ENCODE results near the gene ZBTB44.
"Not testable (repeated sequence)": the region's sequence is repeated elsewhere in the genome, so short reads cannot be mapped to it uniquely, and the experiment has no call there.

Gene ZBTB44

GRCh38 chr11:130314750-130315285 is at the start of gene ZBTB44:
Gene ZBTB44, minus strand, starts transcription at chr11:130314917. Its CDS starts 53,044 bp downstream, at chr11:130261873.
- peak; percentile 69 for DNase-seq

- no peak for DNase-seq
Measured at GRCh38 chr11:130359419-130359818, 44.7 kb upstream of the ZBTB44 start.

- DNase-seq, result no peak
Measured at GRCh38 chr11:130358398-130358797, 43.7 kb upstream of the ZBTB44 start.

- no peak for DNase-seq
Measured at GRCh38 chr11:130347261-130347660, 32.5 kb upstream of the ZBTB44 start.

GRCh38 chr11:130344841-130345240 is 30.1 kb upstream of the ZBTB44 start:
- no peak for DNase-seq

- no peak for DNase-seq
Measured at GRCh38 chr11:130340671-130341319, 26.1 kb upstream of the ZBTB44 start.

- DNase-seq, result no peak
Measured at GRCh38 chr11:130338667-130339066, 23.9 kb upstream of the ZBTB44 start.

GRCh38 chr11:130337281-130338089 is 22.8 kb upstream of the ZBTB44 start:
- no peak for DNase-seq

- DNase-seq, result not testable (repeated sequence)
Measured at GRCh38 chr11:130331397-130331796, 16.7 kb upstream of the ZBTB44 start.

- DNase-seq, result no peak
Measured at GRCh38 chr11:130330101-130330684, 15.5 kb upstream of the ZBTB44 start.

GRCh38 chr11:130328420-130328819 is 13.7 kb upstream of the ZBTB44 start:
- DNase-seq, result no peak

- DNase-seq, result no peak
Measured at GRCh38 chr11:130327716-130328115, 13.0 kb upstream of the ZBTB44 start.

GRCh38 chr11:130325691-130326090 is 11.0 kb upstream of the ZBTB44 start:
- no peak for DNase-seq

GRCh38 chr11:130323452-130324450 is 9.0 kb upstream of the ZBTB44 start:
- no peak for DNase-seq

- no peak for DNase-seq
Measured at GRCh38 chr11:130322126-130322525, 7.4 kb upstream of the ZBTB44 start.

- no peak for DNase-seq
Measured at GRCh38 chr11:130318031-130318673, 3.4 kb upstream of the ZBTB44 start.

GRCh38 chr11:130315354-130315970 is 745 bp upstream of the ZBTB44 start:
- DNase-seq, result no peak

- DNase-seq, result no peak
Measured at GRCh38 chr11:130314184-130314749, 450 bp downstream of the ZBTB44 start.

- DNase-seq, result no peak
Measured at GRCh38 chr11:130313383-130314183, 1.1 kb downstream of the ZBTB44 start.

GRCh38 chr11:130312046-130312445 is 2.7 kb downstream of the ZBTB44 start:
- no peak for DNase-seq

Data from NCI-H748 treated with DMSO at 0.1 percent for 48 hours (cell line).